Keratinocyte (primary cell): Measurements from ENCODE around the gene HGS.

ENCODE experiments used
- CTCF ChIP-seq, 3 experiments: IDR thresholded peaks in 1 of 3; conservative IDR thresholded peaks in 1 of 3; optimal IDR thresholded peaks in 1 of 3; 2 replicates in 2 of 3; 3 replicates in 1 of 3; pipeline versions ENCODE3 to v1.5.1; 2011; ENCODE audit warnings: low read length in 3 of 3, mild to moderate bottlenecking in 3 of 3, moderate library complexity in 2 of 3, control low read depth in 1 of 3, inconsistent platforms in 1 of 3; ENCODE audit not compliant: insufficient read depth in 2 of 3; ENCODE audit errors: extremely low read depth in 1 of 3
- EZH2 ChIP-seq: IDR thresholded peaks from one replicate; pipeline ENCODE4 v1.6.1; 2012; ENCODE audit warnings: inconsistent platforms, mild to moderate bottlenecking, low read length, moderate library complexity

DNA sequence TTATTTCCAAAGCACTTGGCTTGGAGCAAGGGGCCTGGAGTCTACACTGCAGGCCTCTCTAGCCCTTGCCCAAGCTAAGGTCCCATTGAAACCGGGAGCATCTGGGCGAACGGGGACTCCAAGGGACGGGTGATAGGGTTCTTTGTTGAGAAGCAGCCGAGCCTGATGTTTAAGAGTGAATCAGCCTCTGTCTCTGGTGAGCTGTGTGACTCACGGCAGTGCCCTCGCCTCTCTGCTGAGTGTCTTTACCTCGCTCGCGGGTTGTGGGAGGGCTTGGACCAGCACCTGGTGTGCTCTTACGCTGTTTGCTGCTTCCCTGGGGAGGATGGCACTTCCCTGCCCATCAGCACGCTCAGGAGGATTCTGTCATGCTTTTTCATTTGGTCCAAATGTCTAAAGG lies 1.3 kb downstream of the HGS start:
- TF ChIP-seq CTCF (optimal IDR thresholded peaks at IDR 0.05 in 1 of 3, IDR thresholded peaks at IDR 0.05 in 1 of 3, conservative IDR thresholded peaks at IDR 0.05 in 1 of 3; ENCODE audit: extremely low read depth in 1 of 3, insufficient read depth in 2 of 3, low read length in 3 of 3): no peak
- no peak for TF ChIP-seq EZH2
